GM23338 (cell line): ENCODE data around the gene SEM1.

ENCODE experiments used
- CTCF ChIP-seq, 2 experiments: fragments of 200-600 bp in 1 of 2; sonication (generic) in 1 of 2; conservative IDR thresholded peaks; 2 replicates each; pipeline versions ENCODE4 v1.5.1 to v1.6.1; 2016 to 2017; ENCODE audit warnings: antibody characterized with exemption in 2 of 2, low read depth in 2 of 2, mild to moderate bottlenecking in 2 of 2, moderate library complexity in 1 of 2
- EZH2 ChIP-seq: fragments of 200-600 bp; sonication (generic); IDR thresholded peaks from one replicate; pipeline ENCODE4 v1.8.0; 2017; ENCODE audit warnings: antibody characterized with exemption, mild to moderate bottlenecking, low read depth; ENCODE audit not compliant: unreplicated experiment
- EZH2phosphoT487 ChIP-seq: fragments of 200-600 bp; sonication (generic); IDR thresholded peaks from one replicate; pipeline ENCODE4 v1.8.1; 2018; ENCODE audit warnings: antibody characterized with exemption; ENCODE audit not compliant: unreplicated experiment
- POLR2AphosphoS5 ChIP-seq: IDR thresholded peaks from 2 replicates; pipeline ENCODE4 v1.6.1; 2016; ENCODE audit warnings: antibody characterized with exemption, low read depth
- REST ChIP-seq: IDR thresholded peaks from one replicate; pipeline ENCODE4 v1.6.1; 2018; ENCODE audit warnings: antibody characterized with exemption; ENCODE audit not compliant: unreplicated experiment

DNA sequence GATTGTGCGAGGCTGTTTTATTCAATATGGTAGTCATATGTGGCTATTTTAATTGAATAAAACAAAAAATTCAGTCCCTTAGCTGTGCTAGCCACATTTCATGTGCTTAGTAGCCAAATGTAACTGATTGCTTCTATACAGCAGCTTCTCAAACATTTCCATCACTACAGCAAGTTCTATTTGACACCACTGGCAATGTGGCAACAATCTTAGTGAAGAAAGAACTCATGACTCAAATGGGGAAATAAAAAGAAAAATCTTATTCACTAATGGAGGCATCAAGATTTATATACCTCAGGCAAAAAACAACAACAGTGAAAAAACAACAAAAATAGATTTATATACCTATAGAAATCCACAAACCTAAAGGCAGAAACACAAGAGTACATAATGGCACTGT is 17.9 kb downstream of the SEM1 start:
- TF ChIP-seq CTCF (conservative IDR thresholded peaks at IDR 0.05; ENCODE audit: low read depth in 2 of 2) (no peak), REST (no peak), POLR2AphosphoS5 (no peak), EZH2phosphoT487 (no peak), EZH2 (no peak)
